Common myeloid progenitor, CD34-positive (primary cell): ENCODE results near the gene SPPL3.
"Not testable (repeated sequence)": the region's sequence is repeated elsewhere in the genome, so short reads cannot be mapped to it uniquely, and the experiment has no call there.

Source experiments
- CTCF ChIA-PET: fragments of 350-600 bp; sonication (Branson Sonifier 250); formaldehyde crosslinking; loops from one replicate; lab custom pipeline; 2021; ENCODE audit warnings: antibody characterized with exemption; lab: Charles Lee
- POLR2A ChIA-PET: fragments of 350-600 bp; sonication (Branson Sonifier 250); formaldehyde crosslinking; loops from one replicate; lab custom pipeline; 2021; ENCODE audit warnings: antibody characterized with exemption; lab: Charles Lee
- DNase-seq, 3 donors: peaks; one replicate each; pipeline versions ENCODE4 v3.0.0 to v3.0.0-alpha.2; 2013
- H3K27ac ChIP-seq, 2 experiments: 1 replicate in 1 of 2; 2 replicates in 1 of 2; pipeline ENCODE4 v1.7.0; 2013; ENCODE audit warnings: inconsistent platforms in 2 of 2, low read length in 2 of 2, mild to moderate bottlenecking in 2 of 2, low read depth in 1 of 2, moderate library complexity in 1 of 2; ENCODE audit not compliant: severe bottlenecking in 2 of 2, insufficient read depth in 1 of 2, poor library complexity in 1 of 2
- H3K27me3 ChIP-seq, 5 experiments: replicated peaks in 2 of 5; 1 replicate in 3 of 5; 2 replicates in 2 of 5; pipeline versions ENCODE4 v1.6.1 to v1.7.0; 2013; ENCODE audit warnings: low read length in 4 of 5, mild to moderate bottlenecking in 2 of 5, moderate library complexity in 2 of 5, inconsistent platforms in 1 of 5; ENCODE audit not compliant: insufficient read depth in 5 of 5, control insufficient read depth in 4 of 5
- H3K36me3 ChIP-seq, 4 experiments: 1 replicate in 2 of 4; 2 replicates in 2 of 4; pipeline versions ENCODE4 v1.6.1 to v1.7.0; 2013; ENCODE audit warnings: low read length in 3 of 4, control low read depth in 1 of 4, mild to moderate bottlenecking in 1 of 4; ENCODE audit not compliant: control insufficient read depth in 4 of 4, insufficient read depth in 4 of 4
- H3K4me1 ChIP-seq, 4 experiments: 1 replicate in 3 of 4; 2 replicates in 1 of 4; pipeline versions ENCODE4 v1.6.1 to v1.7.1; 2013; ENCODE audit warnings: low read length in 3 of 4, mild to moderate bottlenecking in 3 of 4, control low read depth in 1 of 4, inconsistent platforms in 1 of 4, moderate library complexity in 1 of 4; ENCODE audit not compliant: control insufficient read depth in 4 of 4, insufficient read depth in 4 of 4; ENCODE audit errors: control extremely low read depth in 1 of 4
- H3K4me3 ChIP-seq, 7 experiments: 1 replicate in 4 of 7; 2 replicates in 3 of 7; pipeline versions ENCODE4 v1.5.1 to v1.7.0; 2013; ENCODE audit warnings: mild to moderate bottlenecking in 7 of 7, low read length in 6 of 7, moderate library complexity in 6 of 7, inconsistent platforms in 2 of 7, low read depth in 2 of 7, control low read depth in 1 of 7; ENCODE audit not compliant: insufficient read depth in 4 of 7, control insufficient read depth in 1 of 7; ENCODE audit errors: extremely low read depth in 1 of 7
- H3K9me3 ChIP-seq, 5 experiments: 1 replicate in 4 of 5; 2 replicates in 1 of 5; pipeline versions ENCODE4 v1.6.1 to v1.7.1; 2013; ENCODE audit warnings: low read length in 4 of 5, mild to moderate bottlenecking in 2 of 5, inconsistent platforms in 1 of 5, low read depth in 1 of 5, moderate library complexity in 1 of 5; ENCODE audit not compliant: control insufficient read depth in 4 of 5, insufficient read depth in 2 of 5; ENCODE audit errors: control extremely low read depth in 1 of 5
- WGBS: methylation state at CpG from one replicate; pipeline ENCODE4 v1.1.5; 2013; ENCODE audit not compliant: insufficient coverage; 5-methylcytosine and 5-hydroxymethylcytosine counted together

Gene SPPL3

GRCh38 chr12:120905856-120906384, 1.8 kb upstream of the SPPL3 start:
- Histone ChIP-seq H3K9me3 (no peaks in the 10 kb centered on the region), H3K36me3 (no peaks in the 10 kb centered on the region), H3K27ac (no peak overlapping the region), H3K27me3 (no peaks in the 10 kb centered on the region), H3K4me1 (peaks cover 6 to 24% (median 17%) of the 10 kb centered on the region in 4 experiments), H3K4me3 (no peak overlapping the region)
- POLR2A ChIA-PET = no interaction called here
- CTCF ChIA-PET = interaction anchor here (0.6 to 1.6 kb wide), 2 partner anchors 10 to 170 kb away, joined by 3 to 4 read pairs; no protein-coding TSS in a partner anchor
- WGBS = 100% methylated on average over 1 of the region's 5 CpGs
- no peak for DNase-seq

- ChIA-PET CTCF (interaction anchor here (1.1 to 1.5 kb wide), 3 partner anchors 9 to 139 kb away, joined by 3 to 4 read pairs (median 3); no protein-coding TSS in a partner anchor), POLR2A (interaction anchor here (0.5 to 1.5 kb wide), 4 partner anchors 17 to 69 kb away, joined by 3 to 4 read pairs (median 3); no protein-coding TSS in a partner anchor)
- peak; percentile 30 to 66 (median 47) for DNase-seq
- Histone ChIP-seq H3K36me3 (peaks cover 0 to 5% (median under 1%) of the 10 kb centered on the region in 4 experiments), H3K4me1 (peaks cover 6 to 24% (median 16%) of the 10 kb centered on the region in 4 experiments), H3K27ac (peak overlapping the region; percentile 46 to 76), H3K9me3 (no peaks in the 10 kb centered on the region), H3K4me3 (peak overlapping the region; percentile 85 to 96 (median 92)), H3K27me3 (no peaks in the 10 kb centered on the region)
- WGBS = 0% methylated on average over 47 of the region's 85 CpGs
Observed at GRCh38 chr12:120903412-120904196, 554 bp downstream of the SPPL3 start.

GRCh38 chr12:120902846-120903411, 1.2 kb downstream of the SPPL3 start:
- ChIA-PET POLR2A (interaction anchor here (0.5 to 1.4 kb wide), 2 partner anchors 20 to 69 kb away, joined by 3 to 4 read pairs; no protein-coding TSS in a partner anchor), CTCF (interaction anchor here (1.1 to 1.5 kb wide), 2 partner anchors 89 to 138 kb away, joined by 3 read pairs; no protein-coding TSS in a partner anchor)
- peak in 2 of 3 donors; percentile 9 to 18 for DNase-seq

GRCh38 chr12:120901818-120902217, 2.3 kb downstream of the SPPL3 start:
- Histone ChIP-seq H3K4me3 (no peak overlapping the region), H3K27ac (no peak overlapping the region), H3K9me3 (no peaks in the 10 kb centered on the region), H3K4me1 (peaks cover 6 to 24% (median 16%) of the 10 kb centered on the region in 4 experiments), H3K36me3 (peaks cover 0 to 5% (median under 1%) of the 10 kb centered on the region in 4 experiments), H3K27me3 (no peaks in the 10 kb centered on the region)
- ChIA-PET CTCF (no interaction called here), POLR2A (no interaction called here)
- DNase-seq = no peak
- WGBS = 92% methylated on average over 3 of the region's 4 CpGs

More at GRCh38 chr12:120902846-120903411, 1.2 kb downstream of the SPPL3 start:
- peaks cover 6 to 24% (median 16%) of the 10 kb centered on the region in 4 experiments for H3K4me1 ChIP-seq
- peaks cover 0 to 5% (median under 1%) of the 10 kb centered on the region in 4 experiments for H3K36me3 ChIP-seq
- WGBS = under 1% methylated on average over 13 of the region's 15 CpGs
- H3K27me3 ChIP-seq = no peaks in the 10 kb centered on the region
- H3K27ac ChIP-seq = peak overlapping the region; percentile 46 to 76
- peak overlapping the region; percentile 85 to 96 (median 92) for H3K4me3 ChIP-seq
- H3K9me3 ChIP-seq = no peaks in the 10 kb centered on the region

GRCh38 chr12:120901101-120901500, 3.1 kb downstream of the SPPL3 start:
- H3K27ac ChIP-seq, DNase-seq, H3K27me3 ChIP-seq, CTCF ChIA-PET, H3K36me3 ChIP-seq, H3K9me3 ChIP-seq, H3K4me3 ChIP-seq: not testable (repeated sequence)
- POLR2A ChIA-PET = interaction anchor here (0.7 kb wide), 1 partner anchor 25 kb away, joined by 3 read pairs; no protein-coding TSS in a partner anchor
- peaks cover 6 to 24% (median 16%) of the 10 kb centered on the region in 4 experiments for H3K4me1 ChIP-seq
- 94% methylated on average over 3 of the region's 5 CpGs for WGBS

GRCh38 chr12:120895532-120895931, 8.6 kb downstream of the SPPL3 start:
- H3K27ac ChIP-seq = no peak overlapping the region
- H3K4me1 ChIP-seq = peaks cover 2 to 17% (median 5%) of the 10 kb centered on the region in 4 experiments
- CTCF ChIA-PET = interaction anchor here (1.1 kb wide), 1 partner anchor 26 kb away, joined by 3 read pairs; no protein-coding TSS in a partner anchor
- no peak for DNase-seq
- WGBS = 94% methylated on average over 3 of the region's 7 CpGs
- POLR2A ChIA-PET = no interaction called here
- H3K4me3 ChIP-seq = no peak overlapping the region
- H3K27me3 ChIP-seq = no peaks in the 10 kb centered on the region
- peaks cover 0 to 5% (median under 1%) of the 10 kb centered on the region in 4 experiments for H3K36me3 ChIP-seq
- no peaks in the 10 kb centered on the region for H3K9me3 ChIP-seq
